ENCODE data around the gene C19orf25.

Gene C19orf25

DNA sequence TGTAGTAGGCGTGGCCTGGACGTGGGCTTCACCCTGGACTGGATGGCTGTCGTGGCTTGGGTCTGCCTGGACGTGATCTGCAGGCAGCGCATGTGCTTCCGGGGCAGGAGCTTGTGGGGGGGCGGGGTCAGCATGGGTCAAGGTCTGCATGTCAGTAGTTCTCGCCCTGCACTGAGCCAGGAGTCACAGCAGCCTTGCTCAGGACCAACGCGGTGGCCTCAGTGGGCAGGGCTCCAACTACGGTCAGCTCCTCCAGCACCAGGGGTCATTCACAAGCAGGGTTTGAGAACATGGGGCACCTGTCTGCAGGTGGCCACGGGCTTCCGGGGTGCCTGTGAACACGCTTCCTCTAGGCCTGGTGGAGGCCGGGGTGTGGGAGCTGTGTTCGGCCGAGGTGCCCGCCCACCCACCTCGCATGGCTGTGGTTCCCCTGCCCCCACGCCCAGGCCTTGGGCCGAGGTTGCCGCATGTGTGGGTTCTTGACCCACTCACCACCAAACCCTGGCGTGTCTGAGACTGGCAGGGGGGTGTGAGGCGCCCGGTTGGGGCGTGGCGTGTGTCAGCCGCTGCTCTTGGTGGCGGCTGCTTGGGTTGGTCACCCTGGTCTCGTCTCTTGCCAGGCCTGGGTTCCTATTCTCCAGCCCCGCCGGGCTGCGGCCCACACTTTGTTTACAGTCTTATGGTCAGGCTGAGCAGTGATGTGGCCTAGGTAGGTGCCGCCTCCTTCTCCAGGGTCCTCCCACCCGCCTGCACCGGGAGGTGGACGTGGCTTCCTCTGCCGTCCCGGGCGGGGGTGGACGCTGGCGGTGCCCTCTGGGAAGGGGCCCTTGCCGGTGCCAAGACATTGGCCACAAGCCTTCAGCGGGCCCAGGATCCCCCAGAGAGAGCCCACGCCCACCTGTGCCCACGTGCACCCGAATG, 45.6 kb downstream of the C19orf25 start:
- DNase-seq (ENCODE audit: low read depth in 2 of 2) = no peak

DNA sequence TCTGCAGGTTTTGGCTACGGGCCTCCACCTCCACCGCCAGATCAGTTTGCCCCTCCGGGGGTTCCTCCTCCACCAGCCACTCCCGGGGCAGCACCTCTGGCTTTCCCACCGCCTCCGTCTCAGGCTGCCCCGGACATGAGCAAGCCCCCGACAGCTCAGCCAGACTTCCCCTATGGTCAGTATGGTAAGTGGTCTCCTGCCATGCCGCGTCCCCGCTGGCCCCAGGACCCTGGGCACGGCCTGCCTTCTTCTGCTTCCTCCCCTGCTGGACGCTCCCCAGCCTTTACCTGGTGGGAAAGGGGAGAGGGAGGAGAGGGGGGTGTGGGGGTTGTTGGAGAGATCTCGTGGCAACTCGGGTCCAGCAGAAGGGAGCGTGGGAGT, 46.5 kb downstream of the C19orf25 start:
- no peak for DNase-seq (ENCODE audit: low read depth in 2 of 2)

DNA sequence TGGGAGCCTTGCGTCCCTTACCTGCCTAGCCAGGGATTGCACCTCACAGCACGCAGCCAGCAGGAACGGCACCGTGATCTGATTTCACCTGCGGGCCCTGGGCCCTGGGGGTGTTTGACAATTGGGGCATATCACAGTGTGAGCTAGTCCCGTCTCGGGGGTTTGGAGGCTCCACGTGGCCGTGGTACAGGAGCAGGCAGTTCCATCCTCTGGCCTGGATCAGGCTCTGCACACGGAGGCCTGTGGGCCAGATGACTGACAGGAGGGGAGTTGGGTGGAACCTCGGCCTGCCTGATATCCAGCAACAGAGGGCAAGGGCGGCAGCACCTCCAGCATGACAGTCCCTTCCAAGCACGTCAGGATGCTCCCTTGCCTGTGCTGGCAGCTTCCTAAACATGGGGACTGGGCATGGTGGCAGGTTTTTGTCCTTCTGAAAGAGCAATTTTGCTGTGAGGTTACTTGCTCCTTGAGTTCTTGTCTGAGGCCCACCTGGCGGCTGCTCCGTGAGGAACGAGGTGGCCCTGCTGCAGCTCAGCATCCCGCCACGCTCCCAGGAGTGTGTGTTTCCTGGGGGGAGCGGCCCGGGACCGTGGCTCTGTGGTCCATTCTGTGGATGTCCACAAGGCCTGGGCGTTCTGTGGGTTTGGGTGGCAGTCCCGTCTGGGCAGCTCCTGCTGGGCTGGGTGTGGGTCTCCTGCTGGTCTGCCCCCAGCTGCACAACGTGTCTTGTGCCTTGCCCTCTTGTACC, 47.1 kb downstream of the C19orf25 start:
- DNase-seq (ENCODE audit: low read depth in 2 of 2) = no peak

DNA sequence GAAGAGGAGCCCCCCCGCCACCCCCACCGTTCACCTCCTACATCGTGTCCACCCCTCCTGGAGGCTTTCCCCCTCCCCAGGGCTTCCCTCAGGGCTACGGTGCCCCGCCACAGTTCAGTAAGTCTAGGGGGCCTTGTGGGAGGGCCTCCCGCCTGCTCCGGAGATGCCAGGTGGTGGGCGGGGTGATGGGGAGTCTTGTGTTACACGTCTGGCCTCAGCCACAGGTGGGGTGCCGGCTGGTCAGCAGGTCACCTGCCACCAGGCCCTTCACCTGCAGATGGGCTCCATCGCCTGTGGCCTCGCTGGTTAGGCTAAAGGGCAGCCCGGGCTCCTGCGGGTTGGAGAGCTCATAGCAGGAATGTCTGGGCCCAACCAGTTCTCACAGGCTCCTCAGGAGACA, 48.8 kb downstream of the C19orf25 start:
- DNase-seq (ENCODE audit: low read depth in 2 of 2) = no peak

DNA sequence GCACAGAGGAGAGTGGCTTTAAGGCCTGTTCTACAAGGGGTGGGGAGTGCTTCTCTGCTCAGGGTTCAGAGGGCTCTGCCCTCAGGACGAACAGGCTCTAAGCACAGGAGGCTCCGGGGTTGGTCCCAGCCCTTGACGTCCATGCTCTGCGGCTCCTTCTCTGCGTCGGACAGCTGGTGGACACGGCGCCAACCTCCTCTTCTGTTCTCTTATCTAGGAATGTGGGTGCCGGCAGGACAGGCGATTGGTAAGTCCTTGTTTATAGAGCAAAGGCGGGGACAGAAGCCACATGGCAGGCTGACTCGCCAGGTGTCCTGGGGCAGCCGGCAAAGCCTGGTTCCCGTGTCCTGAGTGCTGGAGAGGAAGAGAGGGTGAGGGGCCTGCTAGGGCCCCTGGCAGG, 49.3 kb downstream of the C19orf25 start:
- DNase-seq (ENCODE audit: low read depth in 2 of 2) = no peak

DNA sequence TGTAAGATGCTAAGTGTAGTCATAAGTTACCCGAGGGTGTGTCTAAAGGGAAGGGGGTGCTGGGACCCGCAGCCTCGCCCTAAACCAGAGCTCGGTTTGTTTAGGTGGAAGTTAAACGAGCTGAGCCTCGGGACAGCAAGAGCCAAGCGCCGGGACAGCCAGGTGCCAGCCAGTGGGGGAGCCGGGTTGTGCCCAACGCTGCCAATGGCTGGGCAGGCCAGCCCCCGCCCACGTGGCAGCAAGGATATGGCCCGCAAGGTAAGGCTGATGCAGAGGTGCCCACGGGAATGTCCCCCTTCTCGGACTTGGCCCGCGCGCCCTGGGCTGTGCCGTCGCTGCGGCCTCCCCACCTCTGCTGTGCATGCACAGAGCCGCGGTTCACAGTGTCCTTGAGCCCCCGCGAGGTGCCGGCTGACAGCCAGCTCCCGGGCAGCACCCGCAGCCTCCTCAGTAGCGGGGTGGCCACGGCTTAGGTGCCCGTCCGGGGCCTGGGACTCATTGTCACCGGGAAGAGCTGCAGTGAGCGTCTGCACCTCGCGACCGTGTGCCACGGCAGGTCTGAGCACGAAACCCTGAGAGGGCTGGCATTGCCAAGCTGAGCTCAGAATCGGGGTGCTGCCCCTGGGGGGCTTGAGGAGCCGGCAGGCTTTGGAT, 50.1 kb downstream of the C19orf25 start:
- DNase-seq (ENCODE audit: low read depth in 2 of 2) = no peak

DNA sequence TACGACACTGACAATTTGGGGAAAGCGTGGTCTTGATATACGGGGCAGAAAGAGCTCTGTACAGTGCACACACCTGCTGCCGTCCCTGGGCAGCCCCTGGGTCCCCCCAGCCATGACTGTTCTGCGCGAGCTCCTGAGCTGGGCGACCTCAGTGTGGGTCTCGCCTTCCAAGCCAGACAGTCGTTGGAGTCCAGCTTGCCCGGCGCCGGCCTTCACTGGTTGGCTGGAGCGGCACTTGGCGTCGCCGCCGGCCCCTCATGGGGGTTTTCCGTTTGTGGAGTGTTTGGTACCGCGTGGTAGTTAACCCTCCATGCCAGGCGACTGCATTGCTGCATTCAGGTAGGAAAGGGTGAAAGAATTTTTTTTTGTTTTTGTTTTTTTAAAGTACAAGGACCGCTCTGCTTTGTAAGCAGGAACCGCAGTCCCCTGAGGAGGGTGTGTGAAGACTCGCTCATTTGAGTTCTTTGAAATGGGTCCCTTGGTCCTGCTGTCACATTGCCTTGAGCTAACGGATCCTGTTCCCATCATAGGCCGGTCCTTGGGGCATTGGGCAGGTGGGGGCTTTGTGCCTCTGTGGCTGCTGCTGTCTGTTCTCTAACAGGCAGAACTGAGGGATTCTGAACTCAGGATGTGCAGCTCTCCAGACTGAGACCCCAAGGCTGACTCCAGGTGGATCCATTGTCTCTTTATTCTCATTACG, 51.6 kb downstream of the C19orf25 start:
- no peak for DNase-seq (ENCODE audit: low read depth in 2 of 2)

DNA sequence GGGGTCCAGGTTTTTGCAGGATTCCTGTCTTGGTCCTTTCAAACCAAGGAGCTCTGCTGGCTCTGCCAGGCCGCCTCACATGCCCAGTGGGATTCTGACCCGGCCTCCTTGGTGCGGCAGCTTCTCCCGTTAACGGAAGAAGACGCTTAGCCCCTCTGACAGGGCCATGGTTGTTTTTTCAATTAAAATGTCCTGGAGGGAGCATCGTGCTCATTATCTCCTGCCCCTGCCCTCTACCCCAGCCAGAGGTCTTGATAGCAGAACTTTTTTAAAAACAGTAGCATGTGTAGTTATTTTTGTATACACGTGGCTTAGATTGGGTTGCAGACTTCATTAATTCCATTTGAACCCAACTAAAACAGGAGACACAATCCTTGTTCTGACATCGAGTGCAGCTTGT, 52.3 kb downstream of the C19orf25 start:
- no peak for DNase-seq (ENCODE audit: low read depth in 2 of 2)

DNA sequence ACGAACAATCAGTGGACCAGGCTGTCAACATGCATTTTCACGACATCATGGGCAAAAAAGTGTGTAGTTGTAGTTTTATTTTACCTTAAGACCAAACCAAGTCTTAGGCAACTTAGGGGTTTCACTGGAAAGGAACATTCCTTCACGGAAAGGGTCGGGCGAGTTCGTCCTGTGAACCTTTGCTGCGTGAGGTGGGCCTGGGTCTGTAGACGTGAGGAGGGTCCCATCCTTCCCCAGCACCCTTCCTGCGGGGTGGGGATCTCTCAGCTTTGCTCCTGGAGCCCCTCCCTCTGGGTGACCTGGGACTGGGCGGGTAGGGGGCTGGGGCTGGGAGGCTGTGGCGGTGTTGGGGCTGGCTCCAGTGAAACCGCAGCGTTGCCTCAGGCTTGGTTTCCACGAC, 53.1 kb downstream of the C19orf25 start:
- DNase-seq (ENCODE audit: low read depth in 2 of 2) = no peak

DNA sequence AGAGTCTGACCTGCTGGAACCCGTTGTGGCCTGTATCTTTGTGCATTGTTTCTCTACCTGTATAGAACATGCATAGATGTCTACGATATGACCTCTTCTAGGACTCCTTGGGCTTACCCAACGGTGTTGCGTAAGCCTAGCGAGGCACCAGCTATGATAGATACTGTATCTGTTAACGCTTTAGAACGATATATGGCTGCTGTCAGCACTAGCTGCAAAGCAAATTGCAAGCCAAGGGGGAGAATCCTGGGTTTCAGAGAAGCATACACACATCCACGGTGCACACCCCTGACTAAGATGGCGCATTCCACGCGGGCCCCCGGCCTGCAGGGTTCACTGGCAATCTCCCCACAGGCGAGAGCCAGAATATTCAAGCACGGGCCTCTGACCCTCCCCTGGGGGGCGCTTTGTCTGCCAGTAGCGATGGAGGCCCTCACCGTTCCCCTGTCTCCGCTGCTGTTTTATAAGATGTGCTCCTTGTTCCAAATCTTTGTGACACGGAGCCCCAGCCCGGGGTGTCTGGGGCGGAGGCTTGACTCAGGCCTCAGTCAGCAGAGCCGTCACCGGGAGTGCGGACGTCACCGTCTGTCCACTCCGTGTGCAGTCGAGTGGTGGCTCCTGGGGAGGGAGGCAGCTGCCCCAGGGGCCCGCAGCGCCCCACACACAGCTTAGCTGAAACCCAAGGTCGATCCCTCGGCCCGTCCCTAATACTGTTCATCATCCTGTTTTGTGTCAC, 53.7 kb downstream of the C19orf25 start:
- DNase-seq (ENCODE audit: low read depth in 2 of 2) = no peak

DNA sequence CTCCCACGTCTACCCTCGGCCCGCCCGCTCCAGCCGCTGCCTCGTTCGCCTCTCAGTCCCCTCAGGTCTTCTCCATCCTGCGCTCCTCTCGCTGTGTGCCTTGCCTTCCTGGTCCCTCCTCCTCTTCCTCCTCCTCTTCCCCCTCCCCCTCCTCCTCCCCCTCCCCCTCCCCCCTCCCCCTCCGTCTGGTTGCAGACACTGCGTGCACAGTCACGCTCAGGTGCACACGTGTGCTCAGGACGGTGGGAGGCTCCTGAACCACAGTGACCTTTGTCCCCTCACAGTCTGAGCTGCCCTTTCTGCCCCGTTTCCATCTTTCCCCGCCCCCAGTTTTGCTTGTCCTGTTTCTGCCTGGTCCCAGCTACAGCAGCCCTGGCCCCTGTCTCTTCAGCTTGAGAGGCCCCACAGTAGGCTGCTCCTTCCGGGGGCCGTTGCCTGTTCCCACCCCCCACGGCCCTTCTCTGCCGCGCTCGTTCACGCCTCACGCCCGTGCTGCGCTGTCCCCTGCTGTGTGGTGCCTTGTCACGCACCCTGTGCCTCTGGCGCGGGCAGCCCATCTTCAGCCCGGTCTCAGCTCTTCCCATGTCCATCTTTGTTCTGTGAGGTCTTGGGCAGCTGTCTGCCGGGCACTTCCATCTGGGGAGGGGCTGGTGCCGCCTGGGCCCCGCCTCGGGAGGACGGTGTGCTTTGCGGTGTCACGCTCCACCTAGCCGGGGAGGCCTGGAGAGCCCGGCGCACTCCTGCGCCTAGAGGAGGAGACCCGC, 54.6 kb downstream of the C19orf25 start:
- no peak for DNase-seq (ENCODE audit: low read depth in 2 of 2)

DNA sequence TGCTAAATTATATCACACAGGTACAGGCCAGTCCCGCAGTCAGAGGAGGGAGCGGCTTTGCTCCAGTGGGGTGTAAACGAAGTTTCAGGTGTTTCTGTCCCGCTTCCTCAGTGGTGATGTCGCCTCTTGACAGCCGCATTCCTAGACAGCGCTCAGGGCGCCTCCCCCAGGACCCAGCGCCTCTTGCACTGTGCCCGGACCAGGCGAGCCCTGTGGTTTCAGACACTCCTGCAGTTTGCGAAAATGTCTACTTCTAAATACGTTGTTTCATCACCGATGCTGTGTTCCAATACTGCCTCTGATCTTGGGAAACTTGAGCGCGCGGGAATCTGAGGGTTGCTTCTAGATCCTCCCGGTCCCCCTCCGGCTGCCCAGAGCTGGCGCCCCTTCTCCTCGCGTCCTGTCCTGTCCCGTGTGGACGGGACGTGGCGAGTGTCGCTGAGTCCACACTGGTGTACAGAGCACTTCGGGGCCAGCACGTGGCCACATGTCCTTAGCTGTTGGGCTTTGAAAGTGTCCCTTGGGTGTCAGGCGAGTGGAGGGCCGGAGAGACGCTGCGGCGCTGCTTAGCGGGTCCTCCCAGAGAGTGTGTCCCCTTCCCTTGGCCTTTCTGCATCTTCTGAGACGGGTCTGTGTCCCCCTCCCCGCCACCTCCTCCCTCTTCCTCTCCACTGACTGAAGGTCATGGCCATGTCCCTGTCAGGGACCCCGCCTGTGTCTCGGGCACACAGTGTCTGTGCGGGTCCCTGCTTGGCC, 55.4 kb downstream of the C19orf25 start:
- no peak for DNase-seq (ENCODE audit: low read depth in 2 of 2)

Measured in activated CD4-positive, alpha-beta T cell treated with anti-CD3 and anti-CD28 coated beads for 24 hours (primary cell).